T follicular helper cell (primary cell): Measurements from ENCODE around the gene CPSF4L.

Experiments
- DNase-seq: peaks from one replicate; pipeline ENCODE4 v3.0.0-alpha.2; 2020; ENCODE audit warnings: low read depth

The CPSF4L gene

DNA sequence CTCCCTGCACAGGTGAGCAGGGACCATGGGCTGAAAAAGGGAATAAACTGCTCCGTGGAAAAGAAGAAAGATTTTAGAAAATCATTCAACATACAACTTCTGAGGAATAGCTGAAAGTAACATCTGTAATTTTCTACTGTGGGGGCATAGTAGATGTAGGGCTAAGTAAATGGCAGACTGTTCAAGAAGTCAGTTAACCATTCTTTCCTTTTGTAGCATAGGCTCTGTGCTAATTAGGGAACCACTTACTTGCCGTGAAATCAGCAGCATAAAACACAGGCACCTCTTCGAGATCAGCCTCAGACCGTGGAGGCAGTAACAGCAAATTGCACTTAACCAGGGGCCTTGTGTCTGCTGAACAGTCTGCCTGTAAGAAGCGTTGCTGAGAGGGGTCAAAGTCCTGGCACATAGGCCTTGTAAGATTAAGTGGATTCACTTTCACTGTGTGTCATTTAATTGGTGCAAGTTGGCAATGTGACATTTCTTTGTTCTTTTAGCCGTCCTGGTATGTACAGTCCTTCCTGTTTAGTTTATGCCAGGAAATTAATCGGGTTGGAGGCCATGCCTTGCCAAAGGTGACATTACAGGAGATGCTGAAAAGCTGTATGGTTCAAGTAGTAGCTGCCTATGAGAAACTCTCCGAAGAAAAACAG, 58.4 kb downstream of the CPSF4L start:
- DNase-seq = no peak

DNA sequence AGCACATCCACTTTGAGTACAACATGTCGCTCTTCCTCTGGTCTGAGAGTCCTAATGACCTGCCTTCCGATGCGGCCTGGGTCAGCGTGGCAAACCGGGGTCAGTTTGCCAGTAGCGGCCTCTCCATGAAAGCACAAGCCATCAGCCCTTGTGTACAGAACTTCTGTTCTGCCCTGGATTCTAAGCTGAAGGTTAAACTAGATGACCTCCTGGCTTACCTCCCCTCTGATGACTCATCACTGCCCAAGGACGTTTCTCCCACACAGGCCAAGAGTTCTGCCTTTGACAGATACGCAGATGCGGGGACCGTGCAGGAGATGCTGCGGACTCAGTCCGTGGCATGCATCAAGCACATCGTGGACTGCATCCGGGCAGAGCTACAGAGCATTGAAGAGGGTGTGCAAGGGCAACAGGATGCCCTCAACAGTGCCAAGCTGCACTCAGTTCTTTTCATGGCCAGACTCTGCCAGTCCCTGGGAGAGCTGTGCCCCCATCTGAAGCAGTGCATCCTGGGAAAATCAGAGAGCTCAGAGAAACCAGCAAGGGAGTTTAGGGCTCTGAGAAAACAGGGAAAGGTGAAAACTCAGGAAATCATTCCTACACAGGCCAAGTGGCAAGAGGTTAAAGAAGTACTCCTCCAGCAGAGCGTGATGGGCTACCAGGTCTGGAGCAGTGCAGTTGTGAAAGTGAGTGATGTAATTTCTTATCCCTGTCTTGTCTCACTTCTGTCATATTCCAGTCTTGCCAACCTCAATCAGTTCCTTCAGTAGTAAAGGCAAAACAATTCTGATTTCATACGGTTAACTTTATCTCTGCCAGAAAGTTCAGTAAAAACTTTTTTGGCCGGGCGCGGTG, 60.2 kb downstream of the CPSF4L start:
- DNase-seq = no peak

DNA sequence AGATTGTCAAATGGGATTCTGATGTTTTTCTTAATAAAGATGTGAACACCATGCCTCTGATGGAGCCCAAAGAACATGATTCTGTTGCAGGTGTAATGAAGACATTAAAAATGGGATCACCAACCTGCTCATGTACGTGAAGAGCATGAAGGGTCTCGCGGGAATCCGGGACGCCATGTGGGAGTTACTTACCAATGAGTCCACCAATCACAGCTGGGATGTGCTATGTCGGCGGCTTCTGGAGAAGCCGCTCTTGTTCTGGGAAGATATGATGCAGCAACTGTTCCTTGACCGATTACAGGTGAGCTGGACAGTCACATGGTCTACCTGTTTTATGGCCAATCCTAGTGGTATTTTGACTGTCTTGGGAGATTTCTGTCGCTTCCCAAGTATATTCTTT, 61.2 kb downstream of the CPSF4L start:
- no peak for DNase-seq

DNA sequence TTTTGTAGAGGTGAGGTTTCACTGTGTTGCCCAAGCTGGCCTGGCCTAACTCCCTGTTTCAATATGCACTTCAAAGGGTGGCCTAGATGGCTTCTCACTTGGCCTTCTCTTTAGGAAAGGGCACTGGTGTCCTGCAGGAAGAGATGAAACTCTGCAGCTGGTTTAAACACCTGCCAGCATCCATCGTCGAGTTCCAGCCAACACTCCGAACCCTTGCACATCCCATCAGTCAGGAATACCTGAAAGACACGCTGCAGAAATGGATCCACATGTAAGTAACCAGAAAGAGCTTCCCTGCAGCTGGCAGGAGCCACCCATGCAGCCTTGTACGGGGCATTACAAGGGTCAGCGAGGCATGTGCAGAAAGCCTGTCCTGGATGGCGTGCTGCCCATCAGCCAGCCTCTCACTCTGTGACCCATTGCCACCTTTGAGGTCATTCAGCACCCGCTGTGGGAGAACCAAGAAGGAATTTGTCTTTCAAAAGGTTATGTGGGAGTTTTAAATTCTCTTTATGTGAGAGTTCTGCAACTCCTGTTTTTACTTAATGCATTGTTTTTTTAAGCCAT, 61.8 kb downstream of the CPSF4L start:
- DNase-seq = no peak

DNA sequence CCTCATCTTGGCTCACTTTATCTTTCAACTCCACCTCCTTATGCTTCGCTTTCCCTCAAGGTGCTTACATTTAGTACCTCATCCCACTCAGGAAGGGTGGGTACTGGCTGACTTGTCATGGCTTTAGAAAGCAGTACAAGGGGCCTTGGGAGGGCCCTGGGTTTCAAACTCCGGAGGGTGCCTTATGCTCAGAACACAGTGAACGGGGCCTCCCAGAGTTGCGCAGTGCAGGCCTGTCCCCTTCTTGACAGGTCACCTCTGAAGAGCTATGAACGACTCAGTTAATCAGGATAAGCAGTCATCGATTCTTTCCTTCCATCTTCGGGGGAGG, 62.8 kb downstream of the CPSF4L start:
- DNase-seq = no peak
